SK-N-SH (cell line): ENCODE data around the gene NOS1.

ENCODE experiments used
- CTCF ChIP-seq: fragments of 200-600 bp; sonication (generic); IDR thresholded peaks from 2 replicates; pipeline ENCODE4 v1.6.1; 2017; ENCODE audit warnings: antibody characterized with exemption, mild to moderate bottlenecking, moderate library complexity
- EP300 ChIP-seq, 2 experiments: IDR thresholded peaks; 2 replicates each; pipeline versions ENCODE4 v1.4.0 to v1.6.1; 2012; ENCODE audit warnings: borderline replicate concordance in 1 of 2, low read depth in 1 of 2, low read length in 1 of 2
- EZH2phosphoT487 ChIP-seq: fragments of 200-600 bp; sonication (generic); IDR thresholded peaks from 2 replicates; pipeline ENCODE4 v1.6.1; 2017; ENCODE audit warnings: low read depth, mixed run types, mild to moderate bottlenecking, antibody characterized with exemption, moderate library complexity, borderline replicate concordance
- JUND ChIP-seq: IDR thresholded peaks from 2 replicates; pipeline ENCODE4 v1.4.0; 2012
- PBX3 ChIP-seq: IDR thresholded peaks from 2 replicates; pipeline ENCODE4; 2012
- RAD21 ChIP-seq: IDR thresholded peaks from 2 replicates; pipeline ENCODE4 v1.6.1; 2012; ENCODE audit warnings: mild to moderate bottlenecking, low read length
- REST ChIP-seq: IDR thresholded peaks from 2 replicates; pipeline ENCODE4 v1.6.1; 2012; ENCODE audit warnings: mild to moderate bottlenecking, low read depth, low read length, moderate library complexity
- RFX5 ChIP-seq: IDR thresholded peaks from 2 replicates; pipeline ENCODE4 v1.6.1; 2012; ENCODE audit warnings: mild to moderate bottlenecking, improper control_type of control experiment, low read length
- YY1 ChIP-seq: IDR thresholded peaks from 2 replicates; pipeline ENCODE4 v1.4.0; 2012; ENCODE audit warnings: low read depth, mild to moderate bottlenecking
- ZBTB33 ChIP-seq: IDR thresholded peaks from 2 replicates; pipeline ENCODE4 v1.4.0; 2012; ENCODE audit warnings: low read depth, borderline replicate concordance

GRCh38 chr12:117394491-117394890, 33.1 kb upstream of the NOS1 start:
- no peak for TF ChIP-seq EZH2phosphoT487
- no peak for TF ChIP-seq EP300 (IDR thresholded peaks at IDR 0.05; ENCODE audit: borderline replicate concordance in 1 of 2, low read depth in 1 of 2, low read length in 1 of 2)
- no peak for TF ChIP-seq REST
- TF ChIP-seq CTCF, result no peak
- no peak for TF ChIP-seq JUND
- no peak for TF ChIP-seq PBX3
- no peak for TF ChIP-seq RFX5
- no peak for TF ChIP-seq RAD21
- no peak for TF ChIP-seq ZBTB33
- no peak for TF ChIP-seq YY1
